Stimulated activated CD4-positive, alpha-beta T cell treated with anti-CD3 and anti-CD28 coated beads, Interleukin-4, amount 100 ng/mL, for 1 hour (primary cell): Measurements from ENCODE around the gene ZNF501.

Source experiments
- DNase-seq: peaks from one replicate; pipeline ENCODE4 v3.0.0-alpha.2; 2020

Gene ZNF501

GRCh38 chr3:44729384-44729910 lies at the start of gene ZNF501:
ZNF501 (plus strand) TSS chr3:44729635; CDS start chr3:44734422, 4,787 bp downstream.
- peak; percentile 89 for DNase-seq

- no peak for DNase-seq
Observed at GRCh38 chr3:44680921-44681455, 48.4 kb upstream of the ZNF501 start.

- DNase-seq, result no peak
Observed at GRCh38 chr3:44682182-44682896, 47.1 kb upstream of the ZNF501 start.

- peak; percentile 65 for DNase-seq
Observed at GRCh38 chr3:44685128-44685800, 44.2 kb upstream of the ZNF501 start.

- DNase-seq, result no peak
Observed at GRCh38 chr3:44687898-44688297, 41.5 kb upstream of the ZNF501 start.

GRCh38 chr3:44712455-44713075 lies 16.9 kb upstream of the ZNF501 start, which contains the start of gene ZNF502:
ZNF502 (plus strand) TSS chr3:44712660; CDS start chr3:44720262, 7,602 bp downstream.
- DNase-seq, result peak; percentile 70

GRCh38 chr3:44721231-44722102 lies 8.0 kb upstream of the ZNF501 start:
- DNase-seq, result no peak

- no peak for DNase-seq
Observed at GRCh38 chr3:44722103-44722401, 7.4 kb upstream of the ZNF501 start.

- DNase-seq, result no peak
Observed at GRCh38 chr3:44734646-44735168, 5.3 kb downstream of the ZNF501 start.

GRCh38 chr3:44761101-44761423 lies 31.6 kb downstream of the ZNF501 start:
- no peak for DNase-seq

- DNase-seq, result peak; percentile 99
Observed at GRCh38 chr3:44761424-44762169, 32.2 kb downstream of the ZNF501 start, which contains the start of the genes KIAA1143 and KIF15. KIAA1143 (minus strand) TSS chr3:44761619; CDS start chr3:44761602, 17 bp downstream. KIF15 (plus strand) TSS chr3:44761794; CDS start chr3:44761866, 72 bp downstream.

- DNase-seq, result no peak
Observed at GRCh38 chr3:44762170-44762677, 32.8 kb downstream of the ZNF501 start.

- DNase-seq, result no peak
Observed at GRCh38 chr3:44762690-44763089, 33.3 kb downstream of the ZNF501 start.

- no peak for DNase-seq
Observed at GRCh38 chr3:44764248-44764647, 34.8 kb downstream of the ZNF501 start.

- no peak for DNase-seq
Observed at GRCh38 chr3:44771424-44772098, 42.1 kb downstream of the ZNF501 start.

GRCh38 chr3:44772099-44772442 lies 42.6 kb downstream of the ZNF501 start:
- no peak for DNase-seq

GRCh38 chr3:44782891-44783290 lies 53.5 kb downstream of the ZNF501 start:
- DNase-seq, result no peak
